ENCODE measurements around the gene ZNF618. TPM values are rescaled to one million over a fixed set of nuclear protein-coding genes. Genes with fewer than 3 reads are reported as not detected.

The ZNF618 gene
- polyA plus RNA-seq, 3 donors, result 0.53 to 1.9 (median 0.78) TPM

DNA sequence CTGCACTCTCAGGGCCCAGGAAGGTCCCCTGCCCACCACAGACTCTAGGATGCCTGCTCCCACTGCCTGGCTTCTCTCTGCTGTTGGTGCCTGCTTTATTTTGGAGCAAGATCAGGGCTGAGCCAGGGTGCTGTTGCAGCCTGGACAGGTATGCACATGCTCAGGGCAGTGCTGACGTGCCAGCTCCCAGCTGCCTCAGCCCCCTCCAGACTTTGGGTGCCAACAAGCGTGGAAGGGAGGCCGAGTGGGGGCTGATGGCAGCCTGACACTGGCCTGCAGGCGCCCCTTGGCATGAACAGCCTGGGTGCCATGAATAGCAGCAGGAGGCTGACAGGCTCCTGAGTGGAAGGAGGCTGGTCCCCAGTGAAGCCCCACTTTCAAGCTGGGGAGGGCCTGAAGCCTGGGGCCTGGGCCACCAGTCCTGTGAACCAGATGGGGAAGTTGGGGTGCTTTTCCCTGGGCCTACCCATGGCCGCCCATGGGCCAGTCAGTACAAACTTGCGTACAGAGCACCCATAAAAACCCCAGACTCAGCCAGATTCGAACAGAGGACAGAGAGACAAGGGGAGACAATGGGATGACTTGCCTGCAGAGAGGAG lies 195.2 kb downstream of the ZNF618 start:
- Histone ChIP-seq H3K4me1 (ENCODE audit: control insufficient read depth in 1 of 2, insufficient read depth in 2 of 2, low read length in 2 of 2) (no peaks in the 10 kb centered on the region), H3K4me3 (replicated peaks in 1 of 3; ENCODE audit: low read depth in 2 of 3, low read length in 3 of 3) (no peak overlapping the region), H2AFZ (ENCODE audit: insufficient read depth, low read depth, low read length, poor library complexity, severe bottlenecking) (no peak overlapping the region), H4K20me1 (ENCODE audit: insufficient read depth, low read length) (no peaks in the 10 kb centered on the region), H3K4me2 (replicated peaks; ENCODE audit: extremely low read depth, low read length, poor library complexity, severe bottlenecking) (no peak overlapping the region), H3K36me3 (replicated peaks in 1 of 2; ENCODE audit: control insufficient read depth in 1 of 2, insufficient read depth in 2 of 2, low read length in 2 of 2) (no peaks in the 10 kb centered on the region), H3K27me3 (ENCODE audit: control insufficient read depth in 2 of 2, insufficient read depth in 2 of 2, low read length in 2 of 2) (peaks cover 0 to 9% of the 10 kb centered on the region in 2 donors), H3K27ac (ENCODE audit: low read depth in 1 of 2, low read length in 2 of 2) (no peak overlapping the region), H3K79me2 (ENCODE audit: insufficient read depth, low read length) (no peaks in the 10 kb centered on the region), H3K9me3 (replicated peaks in 1 of 2; ENCODE audit: control insufficient read depth in 1 of 2, insufficient read depth in 1 of 2, low read length in 2 of 2) (no peaks in the 10 kb centered on the region), H3K9ac (ENCODE audit: insufficient read depth, low read length, poor library complexity, severe bottlenecking) (no peak overlapping the region)
- Mint-ChIP-seq H3K27ac (no peak overlapping the region), H3K36me3 (no peaks in the 10 kb centered on the region), H3K27me3 (ENCODE audit: low read depth in 3 of 3) (peaks cover 5 to 25% (median 7%) of the 10 kb centered on the region in 3 donors), H3K4me3 (no peak overlapping the region), H3K9me3 (peaks cover 0 to 2% (median 0%) of the 10 kb centered on the region in 7 donors), H3K4me1 (no peaks in the 10 kb centered on the region)
- no peak for DNase-seq
- TF ChIP-seq, protein P1, sequence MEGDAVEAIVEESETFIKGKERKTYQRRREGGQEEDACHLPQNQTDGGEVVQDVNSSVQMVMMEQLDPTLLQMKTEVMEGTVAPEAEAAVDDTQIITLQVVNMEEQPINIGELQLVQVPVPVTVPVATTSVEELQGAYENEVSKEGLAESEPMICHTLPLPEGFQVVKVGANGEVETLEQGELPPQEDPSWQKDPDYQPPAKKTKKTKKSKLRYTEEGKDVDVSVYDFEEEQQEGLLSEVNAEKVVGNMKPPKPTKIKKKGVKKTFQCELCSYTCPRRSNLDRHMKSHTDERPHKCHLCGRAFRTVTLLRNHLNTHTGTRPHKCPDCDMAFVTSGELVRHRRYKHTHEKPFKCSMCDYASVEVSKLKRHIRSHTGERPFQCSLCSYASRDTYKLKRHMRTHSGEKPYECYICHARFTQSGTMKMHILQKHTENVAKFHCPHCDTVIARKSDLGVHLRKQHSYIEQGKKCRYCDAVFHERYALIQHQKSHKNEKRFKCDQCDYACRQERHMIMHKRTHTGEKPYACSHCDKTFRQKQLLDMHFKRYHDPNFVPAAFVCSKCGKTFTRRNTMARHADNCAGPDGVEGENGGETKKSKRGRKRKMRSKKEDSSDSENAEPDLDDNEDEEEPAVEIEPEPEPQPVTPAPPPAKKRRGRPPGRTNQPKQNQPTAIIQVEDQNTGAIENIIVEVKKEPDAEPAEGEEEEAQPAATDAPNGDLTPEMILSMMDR (IDR thresholded peaks at IDR 0.05), result no peak
- intact Hi-C loops (cut with micrococcal nuclease), result no loop called here
- WGBS (ENCODE audit: insufficient coverage), result 98% methylated on average over 6 of the region's 7 CpGs

DNA sequence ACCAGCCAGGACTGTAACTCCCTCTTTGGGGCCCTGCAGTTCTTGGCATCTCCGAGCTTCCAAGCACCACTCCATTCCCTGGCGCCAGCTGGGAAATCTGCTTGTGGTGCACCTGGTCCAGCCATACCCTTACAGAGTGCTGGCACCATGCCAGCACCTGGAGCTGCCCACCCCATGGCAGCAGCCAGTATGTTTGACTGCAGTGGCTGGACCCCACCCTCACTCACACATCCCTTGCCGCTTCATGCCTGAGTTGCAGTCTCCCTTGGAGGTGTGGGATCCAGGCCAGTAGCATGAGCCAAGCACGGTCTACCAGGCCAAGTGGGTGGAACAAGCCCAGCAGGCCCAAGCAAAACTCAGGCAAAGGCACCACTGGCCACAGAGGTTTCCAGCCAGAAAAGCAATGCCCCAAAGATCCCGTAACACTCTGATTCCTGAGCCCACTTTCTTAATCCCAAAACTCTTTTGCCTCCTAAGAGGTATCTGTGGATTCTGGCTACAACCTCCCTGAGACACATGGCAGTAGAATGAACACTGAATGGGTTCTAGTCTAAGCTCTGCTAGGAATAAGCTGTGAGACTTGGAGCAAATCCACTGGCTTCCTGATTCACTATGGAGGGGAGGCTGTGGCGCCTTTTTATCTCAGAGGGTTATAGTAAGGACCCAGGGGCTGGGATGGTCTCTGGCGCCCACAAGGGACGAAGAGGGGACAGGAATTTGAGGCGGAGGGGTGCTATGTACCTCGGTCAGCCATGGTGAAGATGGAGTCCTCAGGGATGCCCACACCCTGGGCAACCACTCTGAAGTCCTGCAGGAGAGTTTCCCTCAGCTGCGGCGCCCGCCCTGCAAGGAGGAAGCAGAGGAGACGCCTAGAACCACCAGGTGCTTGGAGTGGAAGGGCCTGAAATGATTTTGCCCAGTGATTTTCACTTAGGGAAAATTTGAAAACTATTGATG lies 196.4 kb downstream of the ZNF618 start:
- no peak overlapping the region for H3K27ac ChIP-seq (ENCODE audit: low read depth in 1 of 2, low read length in 2 of 2)
- DNase-seq, result no peak
- Mint-ChIP-seq H3K4me1 (no peaks in the 10 kb centered on the region), H3K36me3 (no peaks in the 10 kb centered on the region), H3K9me3 (peaks cover 0 to 2% (median 0%) of the 10 kb centered on the region in 7 donors), H3K27ac (peak overlapping the region in 1 of 7 donors; percentile 66), H3K27me3 (ENCODE audit: low read depth in 3 of 3) (peaks cover 7 to 23% (median 9%) of the 10 kb centered on the region in 3 donors), H3K4me3 (no peak overlapping the region)
- no peaks in the 10 kb centered on the region for H3K79me2 ChIP-seq (ENCODE audit: insufficient read depth, low read length)
- H3K4me2 ChIP-seq (replicated peaks; ENCODE audit: extremely low read depth, low read length, poor library complexity, severe bottlenecking), result no peak overlapping the region
- no peaks in the 10 kb centered on the region for H3K4me1 ChIP-seq (ENCODE audit: control insufficient read depth in 1 of 2, insufficient read depth in 2 of 2, low read length in 2 of 2)
- H4K20me1 ChIP-seq (ENCODE audit: insufficient read depth, low read length), result no peaks in the 10 kb centered on the region
- H3K9ac ChIP-seq (ENCODE audit: insufficient read depth, low read length, poor library complexity, severe bottlenecking), result no peak overlapping the region
- H3K36me3 ChIP-seq (replicated peaks in 1 of 2; ENCODE audit: control insufficient read depth in 1 of 2, insufficient read depth in 2 of 2, low read length in 2 of 2), result no peaks in the 10 kb centered on the region
- H2AFZ ChIP-seq (ENCODE audit: insufficient read depth, low read depth, low read length, poor library complexity, severe bottlenecking), result no peak overlapping the region
- H3K9me3 ChIP-seq (replicated peaks in 1 of 2; ENCODE audit: control insufficient read depth in 1 of 2, insufficient read depth in 1 of 2, low read length in 2 of 2), result no peaks in the 10 kb centered on the region
- intact Hi-C loops (cut with micrococcal nuclease), result no loop called here
- H3K4me3 ChIP-seq (replicated peaks in 1 of 3; ENCODE audit: low read depth in 2 of 3, low read length in 3 of 3), result no peak overlapping the region
- H3K27me3 ChIP-seq (ENCODE audit: control insufficient read depth in 2 of 2, insufficient read depth in 2 of 2, low read length in 2 of 2), result peaks cover 0 to 9% of the 10 kb centered on the region in 2 donors
- TF ChIP-seq, protein P1 (IDR thresholded peaks at IDR 0.05), result no peak
- 84% methylated on average over 13 of the region's 14 CpGs for WGBS (ENCODE audit: insufficient coverage)

Measured in CD14-positive monocyte (primary cell).